ELF-1 (cell line): ENCODE results near the gene CALM3.

Experiments
- DNase-seq: peaks from one replicate; pipeline ENCODE4 v3.0.0-alpha.2; 2016; ENCODE audit warnings: low read depth, low spot score

The CALM3 gene

GRCh38 chr19:46635920-46636761 lies 35.0 kb downstream of the CALM3 start, which contains the start of gene GNG8:
Gene GNG8, minus strand, starts transcription at chr19:46636202. Its CDS starts 1,520 bp downstream, at chr19:46634682.
- DNase-seq: no peak

GRCh38 chr19:46637224-46637623 lies 36.1 kb downstream of the CALM3 start:
- DNase-seq: no peak

GRCh38 chr19:46639358-46640182 lies 38.4 kb downstream of the CALM3 start:
- DNase-seq: peak; percentile 84

- DNase-seq: no peak
Measured at GRCh38 chr19:46640656-46641055, 39.5 kb downstream of the CALM3 start.

- no peak for DNase-seq
Measured at GRCh38 chr19:46644720-46645119, 43.6 kb downstream of the CALM3 start.

GRCh38 chr19:46646402-46646801 lies 45.3 kb downstream of the CALM3 start:
- no peak for DNase-seq

GRCh38 chr19:46648060-46648960 lies 47.2 kb downstream of the CALM3 start:
- no peak for DNase-seq

GRCh38 chr19:46648961-46649960 lies 48.1 kb downstream of the CALM3 start:
- no peak for DNase-seq

- DNase-seq: no peak
Measured at GRCh38 chr19:46650445-46650844, 49.3 kb downstream of the CALM3 start.

GRCh38 chr19:46654621-46655152 lies 53.6 kb downstream of the CALM3 start:
- DNase-seq: no peak

- no peak for DNase-seq
Measured at GRCh38 chr19:46656541-46656940, 55.4 kb downstream of the CALM3 start.

GRCh38 chr19:46659151-46660007 lies 58.2 kb downstream of the CALM3 start:
- peak; percentile 66 for DNase-seq

- DNase-seq: peak; percentile 38
Measured at GRCh38 chr19:46660008-46660517, 58.9 kb downstream of the CALM3 start.
